A549 (cell line): Measurements from ENCODE around the gene TRIM41. TPM values are rescaled to one million over a fixed set of nuclear protein-coding genes. Genes with fewer than 3 reads are reported as not detected.

Source experiments
- ATAC-seq, 2 experiments: fragments of 200-7000 bp in 1 of 2; fragments of >200 bp in 1 of 2; cut with Nextera tagmentation in 1 of 2; cut with Tn5 transposase in 1 of 2; 3 replicates each; pipeline versions ENCODE4 v1.8.0 to v1.9.1; 2018 to 2020; ENCODE audit warnings: mild to moderate bottlenecking in 1 of 2, moderate library complexity in 1 of 2
- CTCF ChIA-PET: fragments of 300-600 bp; sonication (Branson Sonifier 250); formaldehyde crosslinking; extraction: SDS; loops from one replicate; lab custom pipeline; 2021; ENCODE audit warnings: antibody characterized with exemption, inconsistent platforms; lab: Yijun Ruan, JAX
- POLR2A ChIA-PET: fragments of 350-600 bp; formaldehyde crosslinking; extraction: SDS; loops from one replicate; lab custom pipeline; 2021; ENCODE audit warnings: antibody characterized with exemption, inconsistent platforms; lab: Yijun Ruan, JAX
- DNase-seq, 2 experiments: peaks; one replicate each; pipeline versions ENCODE4 v3.0.0 to v3.0.0-alpha.2; 2011 to 2016; ENCODE audit warnings: low read depth in 1 of 2, low spot score in 1 of 2
- FAIRE-seq: peaks from 2 replicates; lab custom pipeline; 2011; peaks lifted over from hg19 to GRCh38; lab: Jason Lieb, UNC
- H3K27ac ChIP-seq, 2 experiments: fragments of >200 bp; sonication (Bioruptor Twin); formaldehyde crosslinking; 3 replicates each; pipeline ENCODE4 v1.5.1; 2016 to 2017
- H3K4me1 ChIP-seq: fragments of >200 bp; sonication (Bioruptor Twin); formaldehyde crosslinking; 3 replicates; pipeline ENCODE4 v1.6.1; 2016
- H3K4me2 ChIP-seq: fragments of >200 bp; sonication (Bioruptor Twin); formaldehyde crosslinking; 3 replicates; pipeline ENCODE4 v1.6.1; 2016
- H3K4me3 ChIP-seq: fragments of >200 bp; sonication (Bioruptor Twin); formaldehyde crosslinking; 3 replicates; pipeline ENCODE4 v1.5.1; 2016
- H3K9me3 ChIP-seq: fragments of >200 bp; sonication (Bioruptor Twin); formaldehyde crosslinking; 3 replicates; pipeline ENCODE4 v1.6.1; 2016
- BHLHE40 ChIP-seq: IDR thresholded peaks from 2 replicates; pipeline ENCODE4 v1.6.1; 2012; ENCODE audit warnings: low read depth, low read length, inconsistent platforms
- CBX8 ChIP-seq: fragments of 200-600 bp; sonication (generic); IDR thresholded peaks from 2 replicates; pipeline ENCODE4 v1.6.1; 2016
- CHD2 ChIP-seq: fragments of 150-350 bp; IDR thresholded peaks from 2 replicates; pipeline ENCODE4 v1.6.1; 2014; ENCODE audit warnings: low read length; ENCODE audit not compliant: partially characterized antibody
- CHD4 ChIP-seq: fragments of 200-600 bp; sonication (generic); IDR thresholded peaks from 2 replicates; pipeline ENCODE4 v1.6.1; 2016; ENCODE audit warnings: antibody characterized with exemption, mild to moderate bottlenecking, borderline replicate concordance
- EHF ChIP-seq: fragments of 250-450 bp; sonication (Bioruptor Pico); IDR thresholded peaks from 2 replicates; pipeline ENCODE4 v1.5.0; 2020; ENCODE audit warnings: mild to moderate bottlenecking
- EHMT2 ChIP-seq: fragments of 200-600 bp; sonication (generic); IDR thresholded peaks from 2 replicates; pipeline ENCODE4 v1.6.1; 2016; ENCODE audit warnings: antibody characterized with exemption, low read depth, mild to moderate bottlenecking, moderate library complexity
- EP300 ChIP-seq, 2 experiments: fragments of >200 bp; sonication (Bioruptor Twin); formaldehyde crosslinking; IDR thresholded peaks; 2 replicates in 1 of 2; 3 replicates in 1 of 2; pipeline ENCODE4 v1.6.1; 2016 to 2017
- FOSB ChIP-seq: fragments of 250-450 bp; sonication (Bioruptor Pico); IDR thresholded peaks from 2 replicates; pipeline ENCODE4 v1.5.0; 2020; ENCODE audit warnings: mild to moderate bottlenecking, moderate library complexity
- GATA3 ChIP-seq: IDR thresholded peaks from 2 replicates; pipeline ENCODE4 v1.6.1; 2012; ENCODE audit warnings: borderline replicate concordance
- HEYL ChIP-seq: fragments of 250-450 bp; sonication (Bioruptor Pico); IDR thresholded peaks from 2 replicates; pipeline ENCODE4 v1.8.0; 2021; ENCODE audit warnings: mild to moderate bottlenecking, moderate library complexity
- HOXB13 ChIP-seq: fragments of 250-450 bp; sonication (Bioruptor Pico); IDR thresholded peaks from 2 replicates; pipeline ENCODE4 v1.5.0; 2020; ENCODE audit warnings: low read depth, mild to moderate bottlenecking, moderate library complexity
- JUN ChIP-seq, 2 experiments: fragments of >200 bp; sonication (Bioruptor Twin); formaldehyde crosslinking; IDR thresholded peaks; 2 replicates in 1 of 2; 3 replicates in 1 of 2; pipeline ENCODE4 v1.6.1; 2016 to 2017
- JUNB ChIP-seq: fragments of >200 bp; sonication (Bioruptor Twin); formaldehyde crosslinking; IDR thresholded peaks from 2 replicates; pipeline ENCODE4 v1.6.1; 2016
- KDM5A ChIP-seq: fragments of 200-600 bp; sonication (generic); IDR thresholded peaks from 2 replicates; pipeline ENCODE4 v1.6.1; 2016; ENCODE audit warnings: antibody characterized with exemption, mild to moderate bottlenecking
- MAZ ChIP-seq: fragments of 150-350 bp; IDR thresholded peaks from 2 replicates; pipeline ENCODE4 v1.6.1; 2014; ENCODE audit warnings: antibody characterized with exemption, low read depth, low read length, borderline replicate concordance
- NPAS2 ChIP-seq: fragments of 250-450 bp; sonication (Bioruptor Pico); IDR thresholded peaks from 2 replicates; pipeline ENCODE4 v1.8.0; 2022; ENCODE audit warnings: mild to moderate bottlenecking, moderate library complexity, borderline replicate concordance
- PHF8 ChIP-seq: fragments of 200-600 bp; sonication (generic); IDR thresholded peaks from 2 replicates; pipeline ENCODE4 v1.6.1; 2016; ENCODE audit warnings: low read depth, mild to moderate bottlenecking, antibody characterized with exemption, moderate library complexity, borderline replicate concordance
- RFX5 ChIP-seq: fragments of 450-650 bp; IDR thresholded peaks from 2 replicates; pipeline ENCODE4 v1.7.1; 2014; ENCODE audit warnings: antibody characterized with exemption, mild to moderate bottlenecking, moderate library complexity
- ZC3H11A ChIP-seq: fragments of 450-650 bp; IDR thresholded peaks from 2 replicates; pipeline ENCODE4 v1.6.1; 2014; ENCODE audit warnings: antibody characterized with exemption, mild to moderate bottlenecking
- WGBS: methylation state at CpG from one replicate; pipeline ENCODE4 v1.1.6; 2017; ENCODE audit errors: missing lambda C conversion rate; 5-methylcytosine and 5-hydroxymethylcytosine counted together
- polyA plus RNA-seq, 4 experiments: library from polyadenylated mRNA; depleted of rRNA in 3 of 4; stranded (reverse); fragments of >200 nt; fragmentation: RNase III in 1 of 4; extraction: RNeasy Plus Mini Kit Qiagen cat#74134 plus additional on column Dnase treatment in 1 of 4; gene quantifications; 2 replicates in 3 of 4; 3 replicates in 1 of 4; pipeline ENCODE4 v1.2.3, GENCODE V29; 2011 to 2017
- TF ChIP-seq, protein P1 (sequence below): IDR thresholded peaks from 2 replicates; pipeline ENCODE4 v1.6.1; 2012; ENCODE audit warnings: low read depth, borderline replicate concordance
- TF ChIP-seq, protein P2 (sequence below): fragments of 450-650 bp; IDR thresholded peaks from 2 replicates; pipeline ENCODE4 v1.6.1; 2014; ENCODE audit warnings: antibody characterized with exemption

The TRIM41 gene
- polyA plus RNA-seq, 2 of the 4 experiments (the other 2 are of a cell fraction): 22.7 to 32.5 TPM

DNA sequence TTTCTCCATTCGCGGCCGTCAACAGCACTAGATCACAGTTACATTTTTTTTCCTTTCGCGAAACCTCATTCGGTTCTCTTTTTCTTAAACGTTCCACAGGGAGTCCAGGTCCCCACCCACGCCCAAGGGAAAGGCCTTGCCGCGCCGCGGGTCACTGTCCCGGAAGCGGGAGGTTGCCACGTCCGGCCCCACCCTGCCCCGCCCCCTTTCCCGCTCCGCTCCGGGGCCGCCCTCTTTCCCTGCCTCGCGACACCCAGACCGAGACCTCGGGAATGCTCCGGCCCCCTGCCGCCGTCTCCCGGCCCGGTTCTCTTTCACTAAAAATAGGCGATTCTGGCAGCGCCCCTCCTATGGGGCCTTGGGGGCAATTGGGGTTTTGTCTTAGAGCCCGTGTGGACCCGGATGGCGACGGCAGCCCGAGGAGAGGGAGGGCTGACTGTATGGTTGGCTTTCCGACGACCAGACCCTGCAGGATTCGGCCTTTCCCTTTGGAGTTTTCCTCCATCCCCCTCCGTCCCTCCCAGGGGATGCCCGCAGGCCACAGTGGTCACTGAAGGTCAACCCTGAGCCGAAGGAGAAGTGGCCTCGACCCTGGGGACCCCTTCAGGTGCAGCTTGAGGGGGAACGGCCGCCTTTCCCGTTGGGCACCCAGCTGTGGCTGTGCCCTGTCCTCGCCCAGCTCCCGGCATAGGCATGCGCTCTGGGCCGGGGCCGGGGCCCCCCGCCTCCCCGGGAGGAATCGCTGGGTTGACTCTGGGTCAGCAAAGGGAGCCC lies 23.4 kb downstream of the TRIM41 start (continued):
- TF ChIP-seq KDM5A: no peak; the same call in 1 of the 2 replicates

DNA sequence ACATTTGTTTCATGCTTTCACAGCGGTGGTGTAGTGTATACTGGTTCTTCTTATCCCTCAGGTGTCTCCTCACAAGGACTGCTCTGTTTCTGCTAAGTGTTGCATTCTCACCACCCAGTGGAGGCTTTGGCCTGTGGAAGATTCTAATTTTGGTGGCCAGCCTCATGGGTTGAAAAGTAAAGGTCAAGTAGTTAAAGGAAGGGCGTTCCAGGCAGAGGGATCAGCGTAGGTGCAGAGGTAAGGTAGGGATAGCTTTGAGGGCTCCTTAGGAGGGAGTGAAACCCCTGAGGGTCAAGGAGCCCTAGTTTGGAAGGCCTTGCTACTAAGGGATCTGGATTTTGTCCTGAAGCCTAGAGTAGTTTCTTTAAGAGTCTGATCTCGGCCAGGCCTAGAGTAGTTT lies 25.2 kb downstream of the TRIM41 start:
- 74% methylated on average over 4 of the region's 4 CpGs for WGBS

DNA sequence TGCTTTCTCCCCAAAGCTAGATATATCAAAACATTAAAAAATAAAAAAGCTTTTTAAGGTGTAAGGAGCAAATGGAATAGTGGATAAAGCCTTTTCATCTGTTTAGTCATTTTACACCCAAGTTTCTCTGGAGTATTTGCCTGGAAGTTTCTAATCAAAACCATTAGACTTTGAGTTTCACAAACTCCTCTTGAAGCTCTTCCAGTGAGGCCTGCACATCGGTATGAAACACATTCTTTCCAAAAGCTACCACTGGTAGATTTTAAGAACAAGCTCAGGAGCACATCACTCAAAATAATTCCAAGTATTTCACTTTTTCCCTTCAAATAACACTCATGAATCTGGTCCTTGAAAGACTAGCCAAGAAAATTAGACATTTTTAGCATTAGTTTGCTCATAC lies 32.2 kb downstream of the TRIM41 start:
- TF ChIP-seq NPAS2 (CRISPR knock-in tag): no peak
- no peak for TF ChIP-seq RFX5
- TF ChIP-seq HOXB13: no peak
- TF ChIP-seq, all 56 proteins: peak for 0
- ATAC-seq: no peak
- Histone ChIP-seq H3K4me1 (peaks cover 41% of the 10 kb centered on the region), H3K4me2 (no peak overlapping the region), H3K27ac (no peak overlapping the region), H3K4me3 (no peak overlapping the region), H3K9me3 (no peaks in the 10 kb centered on the region)
- CTCF ChIA-PET: interaction anchor here (1.1 kb wide), 2 partner anchors 71 to 87 kb away, joined by 3 read pairs; no protein-coding TSS in a partner anchor
- 32% methylated on average over 1 of the region's 1 CpG for WGBS
- POLR2A ChIA-PET: interaction anchor here (0.5 to 1.4 kb wide), 2 partner anchors 33 to 395 kb away, joined by 4 to 5 read pairs; no protein-coding TSS in a partner anchor
- no peak for FAIRE-seq
- no peak for DNase-seq

More for the DNA sequence above, 25.2 kb downstream of the TRIM41 start:
- ChIA-PET POLR2A (interaction anchor here (2.6 kb wide), 1 partner anchor 13 kb away, joined by 21 read pairs; the partner anchor contains the start of gene TRIM52), CTCF (interaction anchor here (1.8 kb wide), 1 partner anchor 14 kb away, joined by 4 read pairs; no protein-coding TSS in a partner anchor)
- Histone ChIP-seq H3K4me1 (peaks cover 54% of the 10 kb centered on the region), H3K27ac (peak overlapping the region; percentile 55 to 97; a peak in 5 of 6 replicates), H3K4me2 (peak overlapping the region; percentile 86), H3K4me3 (peak overlapping the region; percentile 94), H3K9me3 (no peaks in the 10 kb centered on the region)
- no peak for TF ChIP-seq HOXB13
- no peak for TF ChIP-seq HEYL (CRISPR knock-in tag)
- TF ChIP-seq CHD2: no peak
- TF ChIP-seq CBX8: no peak
- TF ChIP-seq GATA3: no peak
- no peak for TF ChIP-seq BHLHE40
- no peak for TF ChIP-seq ZC3H11A
- TF ChIP-seq, protein P1, sequence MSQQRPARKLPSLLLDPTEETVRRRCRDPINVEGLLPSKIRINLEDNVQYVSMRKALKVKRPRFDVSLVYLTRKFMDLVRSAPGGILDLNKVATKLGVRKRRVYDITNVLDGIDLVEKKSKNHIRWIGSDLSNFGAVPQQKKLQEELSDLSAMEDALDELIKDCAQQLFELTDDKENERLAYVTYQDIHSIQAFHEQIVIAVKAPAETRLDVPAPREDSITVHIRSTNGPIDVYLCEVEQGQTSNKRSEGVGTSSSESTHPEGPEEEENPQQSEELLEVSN: no peak
- TF ChIP-seq EHMT2: no peak
- no peak for TF ChIP-seq JUN (IDR thresholded peaks at IDR 0.05)
- no peak for TF ChIP-seq CHD4
- no peak for TF ChIP-seq EHF (CRISPR knock-in tag)
- TF ChIP-seq FOSB (CRISPR knock-in tag): no peak
- no peak for TF ChIP-seq MAZ
- no peak for TF ChIP-seq JUNB
- TF ChIP-seq, protein P2, sequence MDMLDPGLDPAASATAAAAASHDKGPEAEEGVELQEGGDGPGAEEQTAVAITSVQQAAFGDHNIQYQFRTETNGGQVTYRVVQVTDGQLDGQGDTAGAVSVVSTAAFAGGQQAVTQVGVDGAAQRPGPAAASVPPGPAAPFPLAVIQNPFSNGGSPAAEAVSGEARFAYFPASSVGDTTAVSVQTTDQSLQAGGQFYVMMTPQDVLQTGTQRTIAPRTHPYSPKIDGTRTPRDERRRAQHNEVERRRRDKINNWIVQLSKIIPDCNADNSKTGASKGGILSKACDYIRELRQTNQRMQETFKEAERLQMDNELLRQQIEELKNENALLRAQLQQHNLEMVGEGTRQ: no peak
- ATAC-seq (no peak), DNase-seq (no peak), FAIRE-seq (no peak)

DNA sequence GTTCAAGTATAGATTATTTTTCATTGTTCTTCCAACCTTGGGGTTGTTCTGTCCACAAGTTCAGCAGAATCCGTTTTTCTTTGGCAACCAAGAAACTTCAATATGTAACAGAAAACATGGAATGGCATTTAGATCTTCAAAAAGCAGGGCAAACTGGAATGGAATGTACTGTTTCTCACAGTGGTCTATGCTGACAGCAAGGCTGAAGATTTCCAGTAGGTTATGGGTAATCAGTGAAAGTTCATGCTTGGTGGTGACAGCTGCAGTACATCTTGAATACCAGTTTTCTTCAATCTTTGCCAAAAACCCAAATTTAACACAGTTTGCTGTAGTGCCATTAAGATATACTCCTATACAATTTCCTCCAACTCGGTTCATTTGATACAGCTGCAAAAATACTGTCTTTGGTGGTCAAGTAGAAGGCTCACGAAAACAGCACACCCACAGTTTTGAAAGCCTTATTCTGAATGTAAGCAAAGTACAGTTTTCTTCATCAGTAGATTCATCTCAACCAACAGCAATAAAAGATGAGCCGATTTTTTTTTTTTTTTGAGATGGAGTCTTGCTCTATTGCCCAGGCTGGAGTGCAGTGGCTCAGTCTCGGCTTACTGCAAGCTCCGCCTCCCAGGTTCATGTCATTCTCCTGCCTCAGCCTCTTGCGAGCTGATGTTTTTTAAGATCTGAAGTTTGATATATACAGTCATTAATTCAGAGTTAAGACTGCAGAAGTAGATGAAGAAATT lies 32.9 kb downstream of the TRIM41 start:
- H3K9me3 ChIP-seq: no peaks in the 10 kb centered on the region
- 73% methylated on average over 7 of the region's 7 CpGs for WGBS
- FAIRE-seq: no peak
- H3K4me3 ChIP-seq: no peak overlapping the region
- TF ChIP-seq EP300 (IDR thresholded peaks at IDR 0.05) (0 out of 5 replicates have a peak, but pooled peaks of 1 of the 2 experiments have one; percentile 11), PHF8 (no peak)
- TF ChIP-seq, all 56 proteins: peak for 1
- Histone ChIP-seq H3K4me2 (no peak overlapping the region), H3K4me1 (peaks cover 34% of the 10 kb centered on the region), H3K27ac (no peak overlapping the region)
- no peak for ATAC-seq
- CTCF ChIA-PET: interaction anchor here (1.0 to 1.4 kb wide), 3 partner anchors 9 to 72 kb away, joined by 3 to 4 read pairs (median 3); no protein-coding TSS in a partner anchor
- DNase-seq: no peak
- POLR2A ChIA-PET: interaction anchor here (1.4 kb wide), 1 partner anchor 34 kb away, joined by 5 read pairs; no protein-coding TSS in a partner anchor
